ENCODE data around the gene DYRK3. TPM values are rescaled to one million over a fixed set of nuclear protein-coding genes. Genes with fewer than 3 reads are reported as not detected.

DYRK3 gene
- total and polyA plus RNA-seq, 10 of the 15 experiments (the other 5 are each of a cell fraction or from before 2014, with no cell fraction given): 1.6 to 12.9 (median 10.3) TPM

DNA sequence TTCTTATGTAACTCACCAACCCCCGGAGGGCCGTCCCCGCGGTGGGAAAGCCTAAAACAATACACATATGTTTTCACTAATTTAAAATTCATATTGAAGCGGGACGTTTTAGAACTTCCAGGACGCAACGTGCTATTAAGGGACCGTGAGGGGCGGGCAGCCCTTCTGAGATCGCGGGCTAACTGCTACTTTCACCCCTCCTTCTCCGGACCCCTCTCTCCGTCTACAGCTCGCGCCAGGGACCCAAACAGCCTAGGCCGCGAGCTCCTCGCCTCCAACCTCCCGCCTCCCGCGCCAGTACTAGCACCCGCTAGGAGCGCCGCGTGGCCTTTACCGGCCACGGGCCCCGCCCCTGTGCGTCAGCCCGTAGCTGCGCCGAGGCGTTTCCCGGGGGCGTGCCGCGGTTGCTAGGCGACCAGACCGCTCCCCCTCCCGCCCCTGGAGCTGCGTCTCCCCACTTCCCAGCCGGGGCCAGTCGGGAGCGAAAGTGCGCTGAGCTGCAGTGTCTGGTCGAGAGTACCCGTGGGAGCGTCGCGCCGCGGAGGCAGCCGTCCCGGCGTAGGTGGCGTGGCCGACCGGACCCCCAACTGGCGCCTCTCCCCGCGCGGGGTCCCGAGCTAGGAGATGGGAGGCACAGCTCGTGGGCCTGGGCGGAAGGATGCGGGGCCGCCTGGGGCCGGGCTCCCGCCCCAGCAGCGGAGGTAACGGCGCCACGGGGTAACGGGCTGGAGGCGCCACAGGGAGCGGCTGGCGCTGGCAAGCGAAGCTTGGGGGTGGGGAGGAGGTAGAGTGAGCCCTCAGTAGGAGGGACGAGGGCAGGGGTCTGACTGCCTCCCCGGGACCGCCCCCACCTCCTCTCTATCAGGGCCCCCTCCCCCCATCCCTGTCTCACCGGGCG lies at the start of gene DYRK3 (continued):
- TF ChIP-seq CEBPZ (IDR thresholded peaks at IDR 0.05; ENCODE audit: low read depth, low read length) (no peak), CHD1 (IDR thresholded peaks at IDR 0.05; ENCODE audit: low read depth, low read length) (no peak), HDGF (IDR thresholded peaks at IDR 0.05) (peak; percentile 43; the same call in 1 of the 2 replicates), EGR1 (IDR thresholded peaks at IDR 0.05; ENCODE audit: borderline replicate concordance in 1 of 2, low read depth in 2 of 2, low read length in 2 of 2) (peak; percentile 89 to 97), ZNF207 (IDR thresholded peaks at IDR 0.05; ENCODE audit: borderline replicate concordance) (no peak), ZNF622 (IDR thresholded peaks at IDR 0.05) (no peak), SRF (IDR thresholded peaks at IDR 0.05; ENCODE audit: low read depth in 2 of 2, low read length in 2 of 2) (no peak), MTA3 (IDR thresholded peaks at IDR 0.05; ENCODE audit: borderline replicate concordance, low read length) (no peak; the same call in 1 of the 2 replicates), RELA (IDR thresholded peaks at IDR 0.05; ENCODE audit: borderline replicate concordance, partially characterized antibody) (no peak), TCF3 (IDR thresholded peaks at IDR 0.05; ENCODE audit: borderline replicate concordance, insufficient read depth, low read depth, low read length) (peak; percentile 55; the same call in 1 of the 2 replicates), POLR2AphosphoS5 (IDR thresholded peaks at IDR 0.05; ENCODE audit: low read length) (peak; percentile 78), IKZF1 (conservative IDR thresholded peaks at IDR 0.05) (peak; percentile 97), PAX5 (IDR thresholded peaks at IDR 0.05; ENCODE audit: borderline replicate concordance, low read depth, low read length) (peak; percentile 74; the same call in 1 of the 2 replicates), CREB1 (IDR thresholded peaks at IDR 0.05; ENCODE audit: low read depth) (peak; percentile 87), CUX1 (IDR thresholded peaks at IDR 0.05; ENCODE audit: insufficient replicate concordance, low read depth, low read length) (no peak)
- TF ChIP-seq, protein P1, sequence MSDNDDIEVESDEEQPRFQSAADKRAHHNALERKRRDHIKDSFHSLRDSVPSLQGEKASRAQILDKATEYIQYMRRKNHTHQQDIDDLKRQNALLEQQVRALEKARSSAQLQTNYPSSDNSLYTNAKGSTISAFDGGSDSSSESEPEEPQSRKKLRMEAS (IDR thresholded peaks at IDR 0.05; ENCODE audit: low read depth, low read length): peak; percentile 95
- TF ChIP-seq, protein P2, sequence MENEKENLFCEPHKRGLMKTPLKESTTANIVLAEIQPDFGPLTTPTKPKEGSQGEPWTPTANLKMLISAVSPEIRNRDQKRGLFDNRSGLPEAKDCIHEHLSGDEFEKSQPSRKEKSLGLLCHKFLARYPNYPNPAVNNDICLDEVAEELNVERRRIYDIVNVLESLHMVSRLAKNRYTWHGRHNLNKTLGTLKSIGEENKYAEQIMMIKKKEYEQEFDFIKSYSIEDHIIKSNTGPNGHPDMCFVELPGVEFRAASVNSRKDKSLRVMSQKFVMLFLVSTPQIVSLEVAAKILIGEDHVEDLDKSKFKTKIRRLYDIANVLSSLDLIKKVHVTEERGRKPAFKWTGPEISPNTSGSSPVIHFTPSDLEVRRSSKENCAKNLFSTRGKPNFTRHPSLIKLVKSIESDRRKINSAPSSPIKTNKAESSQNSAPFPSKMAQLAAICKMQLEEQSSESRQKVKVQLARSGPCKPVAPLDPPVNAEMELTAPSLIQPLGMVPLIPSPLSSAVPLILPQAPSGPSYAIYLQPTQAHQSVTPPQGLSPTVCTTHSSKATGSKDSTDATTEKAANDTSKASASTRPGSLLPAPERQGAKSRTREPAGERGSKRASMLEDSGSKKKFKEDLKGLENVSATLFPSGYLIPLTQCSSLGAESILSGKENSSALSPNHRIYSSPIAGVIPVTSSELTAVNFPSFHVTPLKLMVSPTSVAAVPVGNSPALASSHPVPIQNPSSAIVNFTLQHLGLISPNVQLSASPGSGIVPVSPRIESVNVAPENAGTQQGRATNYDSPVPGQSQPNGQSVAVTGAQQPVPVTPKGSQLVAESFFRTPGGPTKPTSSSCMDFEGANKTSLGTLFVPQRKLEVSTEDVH (IDR thresholded peaks at IDR 0.05; ENCODE audit: low read depth, partially characterized antibody): no peak
